Breast epithelium (tissue), 4 donors: ENCODE data around the gene HTR7. TPM values are rescaled to one million over a fixed set of nuclear protein-coding genes. Genes with fewer than 3 reads are reported as not detected.
"Not testable (repeated sequence)": the region's sequence is repeated elsewhere in the genome, so short reads cannot be mapped to it uniquely, and the experiment has no call there.

ENCODE experiments used
- DNase-seq, 2 donors: peaks; one replicate each; pipeline ENCODE4 v3.0.0-alpha.2; 2019; ENCODE audit warnings: low spot score in 2 of 2
- H3K27ac ChIP-seq, 2 donors: fragments of 200-600 bp; sonication (generic) in 1 of 2; one replicate each; pipeline ENCODE4 v1.5.1; 2016 to 2019; ENCODE audit warnings: mild to moderate bottlenecking in 1 of 2
- H3K27me3 ChIP-seq, 2 donors: fragments of 200-600 bp; sonication (generic) in 1 of 2; one replicate each; pipeline versions ENCODE4 v1.5.1 to v1.6.0; 2017 to 2019; ENCODE audit warnings: control low read depth in 1 of 2, mild to moderate bottlenecking in 1 of 2
- H3K36me3 ChIP-seq: fragments of 200-600 bp; one replicate; pipeline ENCODE4 v1.5.1; 2019
- H3K4me1 ChIP-seq, 2 donors: fragments of 200-600 bp; sonication (generic); one replicate each; pipeline ENCODE4 v1.5.1; 2016 to 2019; ENCODE audit warnings: control low read depth in 1 of 2
- H3K4me3 ChIP-seq, 3 donors: fragments of 200-600 bp; sonication (generic); 1 replicate in 2 of 3; 2 replicates in 1 of 3; pipeline ENCODE4 v1.5.1; 2016 to 2019; ENCODE audit warnings: mild to moderate bottlenecking in 3 of 3, moderate library complexity in 2 of 3
- H3K9me3 ChIP-seq, 2 donors: fragments of 200-600 bp; sonication (generic) in 1 of 2; one replicate each; pipeline ENCODE4 v1.5.1; 2016 to 2019; ENCODE audit warnings: control low read depth in 1 of 2
- POLR2A ChIP-seq: fragments of 450-650 bp; IDR thresholded peaks from one replicate; pipeline ENCODE4 v1.6.1; 2016; ENCODE audit warnings: antibody characterized with exemption, mild to moderate bottlenecking, moderate library complexity
- POLR2AphosphoS5 ChIP-seq, 3 donors: sonication (generic); formaldehyde crosslinking; IDR thresholded peaks; one replicate each; pipeline ENCODE4 v1.6.1; 2017; ENCODE audit warnings: antibody characterized with exemption in 3 of 3
- intact Hi-C: fragments of 100-400 bp; cut with DNase I; formaldehyde crosslinking; loops from one replicate; pipeline ENCODE4 v1.15.1; 2023; ENCODE audit warnings: low total_unique reads
- total RNA-seq, 3 donors: library from RNA; depleted of rRNA; stranded (reverse); fragments of >200 nt; gene quantifications; one replicate each; pipeline ENCODE4 v1.1.0, GENCODE V29; 2016
- TF ChIP-seq, protein P1 (sequence below), 3 donors: fragments of 450-650 bp; IDR thresholded peaks; one replicate each; pipeline ENCODE4 v1.5.1; 2016 to 2017; ENCODE audit warnings: antibody characterized with exemption in 3 of 3, mild to moderate bottlenecking in 3 of 3, moderate library complexity in 3 of 3

The HTR7 gene
- total RNA-seq, 3 donors from 2014 or later: 0.66 to 1.8 (median 1.8) TPM

DNA sequence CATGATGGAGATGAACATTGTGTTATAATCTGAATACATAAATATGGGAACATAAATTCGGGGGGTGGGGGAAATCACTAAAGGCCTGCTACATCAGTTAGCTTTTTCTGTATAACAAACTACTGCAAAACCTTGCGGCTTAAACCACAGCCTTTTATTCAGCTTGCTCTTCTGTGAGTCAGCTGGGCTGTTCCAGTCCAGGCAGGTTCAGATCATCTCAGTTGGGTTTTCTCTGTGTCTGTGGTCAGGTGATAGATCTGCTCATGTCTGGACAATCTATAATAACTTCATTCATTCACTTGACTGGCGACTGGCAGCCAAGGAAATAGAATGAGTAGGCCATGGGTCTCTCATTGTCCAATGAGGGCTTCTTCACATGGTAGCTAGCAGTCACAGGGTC, 23.5 kb downstream of the HTR7 start:
- H3K27ac ChIP-seq: no peak overlapping the region
- intact Hi-C loops: loop anchor here (10.0 kb wide), 1 partner anchor 1660 kb away; no protein-coding TSS in a partner anchor
- no peaks in the 10 kb centered on the region for H3K4me1 ChIP-seq
- no peaks in the 10 kb centered on the region for H3K36me3 ChIP-seq
- DNase-seq: no peak
- H3K4me3 ChIP-seq: no peak overlapping the region
- H3K27me3 ChIP-seq: no peaks in the 10 kb centered on the region
- TF ChIP-seq, protein P1, sequence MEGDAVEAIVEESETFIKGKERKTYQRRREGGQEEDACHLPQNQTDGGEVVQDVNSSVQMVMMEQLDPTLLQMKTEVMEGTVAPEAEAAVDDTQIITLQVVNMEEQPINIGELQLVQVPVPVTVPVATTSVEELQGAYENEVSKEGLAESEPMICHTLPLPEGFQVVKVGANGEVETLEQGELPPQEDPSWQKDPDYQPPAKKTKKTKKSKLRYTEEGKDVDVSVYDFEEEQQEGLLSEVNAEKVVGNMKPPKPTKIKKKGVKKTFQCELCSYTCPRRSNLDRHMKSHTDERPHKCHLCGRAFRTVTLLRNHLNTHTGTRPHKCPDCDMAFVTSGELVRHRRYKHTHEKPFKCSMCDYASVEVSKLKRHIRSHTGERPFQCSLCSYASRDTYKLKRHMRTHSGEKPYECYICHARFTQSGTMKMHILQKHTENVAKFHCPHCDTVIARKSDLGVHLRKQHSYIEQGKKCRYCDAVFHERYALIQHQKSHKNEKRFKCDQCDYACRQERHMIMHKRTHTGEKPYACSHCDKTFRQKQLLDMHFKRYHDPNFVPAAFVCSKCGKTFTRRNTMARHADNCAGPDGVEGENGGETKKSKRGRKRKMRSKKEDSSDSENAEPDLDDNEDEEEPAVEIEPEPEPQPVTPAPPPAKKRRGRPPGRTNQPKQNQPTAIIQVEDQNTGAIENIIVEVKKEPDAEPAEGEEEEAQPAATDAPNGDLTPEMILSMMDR (IDR thresholded peaks at IDR 0.05): no peak
- TF ChIP-seq POLR2AphosphoS5 (IDR thresholded peaks at IDR 0.05): no peak
- no peak for TF ChIP-seq POLR2A
- H3K9me3 ChIP-seq: no peaks in the 10 kb centered on the region

DNA sequence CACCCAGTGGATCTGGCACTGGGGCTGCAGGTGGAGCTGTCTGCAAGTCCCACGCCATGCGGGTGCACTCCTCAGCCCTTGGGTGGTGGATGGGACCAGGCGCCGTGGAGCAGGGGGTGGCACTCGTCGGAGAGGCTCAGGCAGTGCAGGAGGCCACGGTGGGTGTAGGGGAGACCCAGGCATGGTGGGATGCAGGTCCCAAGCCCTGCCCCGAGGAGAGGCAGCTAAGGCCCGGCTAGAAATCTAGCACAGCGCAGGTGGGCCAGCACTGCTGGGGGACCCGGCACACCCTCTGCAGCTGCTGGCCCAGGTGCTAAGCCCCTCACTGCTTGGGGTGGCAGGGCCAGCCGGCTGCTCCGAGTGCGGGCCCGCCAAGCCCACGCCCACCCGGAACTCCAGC, 25.7 kb downstream of the HTR7 start:
- Histone ChIP-seq H3K27me3 (no peaks in the 10 kb centered on the region), H3K36me3 (no peaks in the 10 kb centered on the region), H3K4me1 (no peaks in the 10 kb centered on the region), H3K27ac (no peak overlapping the region), H3K9me3 (no peaks in the 10 kb centered on the region), H3K4me3 (no peak overlapping the region)
- DNase-seq: no peak
- intact Hi-C loops: loop anchor here (10.0 kb wide), 1 partner anchor 1657 kb away; no protein-coding TSS in a partner anchor
- TF ChIP-seq, protein P1 (IDR thresholded peaks at IDR 0.05): no peak
- no peak for TF ChIP-seq POLR2A
- no peak for TF ChIP-seq POLR2AphosphoS5 (IDR thresholded peaks at IDR 0.05)

DNA sequence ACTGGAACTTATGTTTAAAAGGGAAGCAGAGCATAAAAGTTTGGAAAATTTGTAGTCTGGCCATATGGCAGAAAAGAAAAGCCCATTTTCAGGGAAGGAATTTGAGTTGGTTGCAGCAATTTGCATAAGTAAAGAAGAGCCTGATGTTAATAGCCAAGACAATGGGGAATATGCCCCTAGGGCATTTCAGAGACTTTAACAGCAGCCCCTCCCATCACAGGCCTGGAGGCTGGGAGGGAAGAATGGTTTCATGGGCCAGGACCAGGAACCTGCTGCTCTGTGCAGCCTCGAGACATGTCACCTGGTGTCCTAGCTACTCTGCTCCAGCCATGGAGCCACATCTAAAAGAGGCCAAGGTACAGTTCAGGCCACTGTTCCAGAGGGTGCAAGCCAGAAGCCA, 35.3 kb downstream of the HTR7 start:
- TF ChIP-seq, protein P1 (IDR thresholded peaks at IDR 0.05): no peak
- TF ChIP-seq POLR2AphosphoS5 (IDR thresholded peaks at IDR 0.05) (no peak), POLR2A (no peak)
- DNase-seq: no peak
- no peak overlapping the region for H3K27ac ChIP-seq
- peaks cover 9 to 14% of the 10 kb centered on the region in 2 donors for H3K9me3 ChIP-seq
- intact Hi-C loops: no loop called here
- H3K36me3 ChIP-seq: no peaks in the 10 kb centered on the region
- no peak overlapping the region for H3K4me3 ChIP-seq
- H3K4me1 ChIP-seq: no peaks in the 10 kb centered on the region
- no peaks in the 10 kb centered on the region for H3K27me3 ChIP-seq

DNA sequence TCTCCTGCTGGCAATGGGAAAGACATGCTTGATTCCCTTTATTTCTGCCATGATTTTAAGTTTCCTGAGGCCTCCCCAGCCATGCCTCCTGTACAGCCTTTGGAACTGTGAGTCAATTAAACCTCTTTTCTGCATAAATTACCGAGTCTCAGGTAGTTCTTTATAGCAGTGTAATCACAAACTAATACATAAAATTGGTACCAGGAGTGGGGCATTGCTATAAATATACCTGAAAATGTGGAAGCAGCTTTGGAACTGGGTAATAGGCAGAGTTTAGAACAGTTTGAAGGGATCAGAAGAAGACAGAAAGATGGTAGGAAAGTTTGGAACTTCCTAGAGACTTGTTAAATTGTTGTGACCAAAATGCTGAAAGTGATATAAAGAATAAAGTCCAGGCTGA, 36.0 kb downstream of the HTR7 start:
- H3K4me1 ChIP-seq, H3K36me3 ChIP-seq, intact Hi-C loops, H3K4me3 ChIP-seq, H3K27ac ChIP-seq, H3K27me3 ChIP-seq, DNase-seq: not testable (repeated sequence)
- peaks cover 9 to 14% of the 10 kb centered on the region in 2 donors for H3K9me3 ChIP-seq

DNA sequence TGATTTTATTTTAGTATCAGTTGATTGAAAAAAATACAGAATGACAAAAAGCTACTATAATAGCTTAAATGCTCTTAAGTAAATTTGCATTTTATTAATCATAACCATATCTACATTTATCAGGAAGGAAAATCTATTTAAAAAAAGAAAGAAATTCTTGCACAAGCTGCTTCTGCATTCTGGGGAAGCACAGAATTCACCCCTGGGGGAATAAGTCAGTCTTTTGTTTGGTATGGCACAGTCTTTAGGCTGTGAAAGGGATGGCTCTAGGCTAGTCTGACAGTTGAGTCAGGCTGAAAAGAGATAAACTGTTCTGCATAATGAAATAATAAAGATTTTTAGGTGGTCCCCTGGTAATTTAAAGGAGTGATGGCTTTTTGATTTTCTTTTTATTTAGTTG, 37.9 kb downstream of the HTR7 start:
- H3K9me3 ChIP-seq: peaks cover 9 to 14% of the 10 kb centered on the region in 2 donors
- DNase-seq: no peak
- intact Hi-C loops: no loop called here
- H3K4me1 ChIP-seq: no peaks in the 10 kb centered on the region
- H3K4me3 ChIP-seq: no peak overlapping the region
- no peak overlapping the region for H3K27ac ChIP-seq
- TF ChIP-seq, protein P1 (IDR thresholded peaks at IDR 0.05): no peak
- TF ChIP-seq POLR2AphosphoS5 (IDR thresholded peaks at IDR 0.05): no peak
- TF ChIP-seq POLR2A: no peak
- no peaks in the 10 kb centered on the region for H3K36me3 ChIP-seq
- no peaks in the 10 kb centered on the region for H3K27me3 ChIP-seq

DNA sequence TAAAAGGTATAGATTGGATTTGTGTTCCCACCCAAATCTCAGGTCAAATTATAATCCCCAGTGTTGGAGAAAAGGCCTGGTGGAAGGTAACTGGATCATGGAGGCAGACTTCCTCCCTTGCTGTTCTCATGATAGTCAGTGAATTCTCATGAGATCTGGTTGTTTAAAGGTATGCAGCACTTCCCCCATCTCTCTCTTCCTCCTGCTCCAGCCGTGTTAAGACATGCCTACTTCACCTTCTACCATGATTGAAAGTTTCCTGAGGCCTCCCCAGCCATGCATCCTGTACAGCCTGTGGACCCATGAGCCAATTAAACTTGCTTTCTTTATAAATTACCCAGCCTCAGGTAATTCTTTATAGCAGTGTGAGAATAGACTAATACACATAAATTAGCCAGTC, 39.1 kb downstream of the HTR7 start:
- Histone ChIP-seq H3K27ac (no peak overlapping the region), H3K36me3 (no peaks in the 10 kb centered on the region), H3K4me3 (no peak overlapping the region), H3K9me3 (peaks cover 9 to 14% of the 10 kb centered on the region in 2 donors), H3K4me1 (no peaks in the 10 kb centered on the region), H3K27me3 (no peaks in the 10 kb centered on the region)
- intact Hi-C loops: no loop called here
- no peak for TF ChIP-seq POLR2A
- TF ChIP-seq, protein P1 (IDR thresholded peaks at IDR 0.05): no peak
- no peak for TF ChIP-seq POLR2AphosphoS5 (IDR thresholded peaks at IDR 0.05)
- DNase-seq: no peak
